AG04449 (cell line): Measurements from ENCODE around the gene CSGALNACT2.

Source experiments
- CTCF ChIA-PET: fragments of 350-600 bp; formaldehyde crosslinking; extraction: SDS; loops from one replicate; lab custom pipeline; 2021; ENCODE audit warnings: antibody characterized with exemption; lab: Yijun Ruan, JAX
- POLR2A ChIA-PET: fragments of 400-600, 350-600 bp; formaldehyde crosslinking; extraction: SDS; loops from one replicate; lab custom pipeline; 2020; ENCODE audit warnings: antibody characterized with exemption, inconsistent platforms; lab: Yijun Ruan, JAX
- DNase-seq: peaks from one replicate; pipeline ENCODE4 v3.0.0-alpha.2; 2010; ENCODE audit warnings: low read depth, low spot score
- H3K4me3 ChIP-seq: 2 replicates; pipeline ENCODE4 v1.5.1; 2011; ENCODE audit warnings: low read depth, mild to moderate bottlenecking, control low read depth, low read length
- CTCF ChIP-seq: IDR thresholded peaks from one replicate; pipeline ENCODE4 v1.5.1; 2011; ENCODE audit warnings: mild to moderate bottlenecking, moderate library complexity, low read length, control low read depth, inconsistent platforms; ENCODE audit not compliant: insufficient read depth; ENCODE audit errors: missing control alignments

Gene CSGALNACT2

GRCh38 chr10:43121444-43121843, 16.8 kb upstream of the CSGALNACT2 start:
- no peak overlapping the region for H3K4me3 ChIP-seq
- ChIA-PET POLR2A (no interaction called here), CTCF (no interaction called here)
- no peak for TF ChIP-seq CTCF
- no peak for DNase-seq

- no peak for TF ChIP-seq CTCF
- POLR2A ChIA-PET = no interaction called here
- no peak for DNase-seq
- H3K4me3 ChIP-seq = no peak overlapping the region
- CTCF ChIA-PET = interaction anchor here (1.1 to 1.2 kb wide), 2 partner anchors 15 to 18 kb away, joined by 3 to 4 read pairs; no protein-coding TSS in a partner anchor
Observed at GRCh38 chr10:43122096-43122495, 16.1 kb upstream of the CSGALNACT2 start.

GRCh38 chr10:43122826-43123225, 15.4 kb upstream of the CSGALNACT2 start:
- ChIA-PET POLR2A (no interaction called here), CTCF (interaction anchor here (1.1 to 1.2 kb wide), 2 partner anchors 16 to 18 kb away, joined by 3 to 4 read pairs; no protein-coding TSS in a partner anchor)
- H3K4me3 ChIP-seq = no peak overlapping the region
- DNase-seq = no peak
- no peak for TF ChIP-seq CTCF

GRCh38 chr10:43123361-43124093, 14.7 kb upstream of the CSGALNACT2 start:
- ChIA-PET CTCF (interaction anchor here (1.1 to 1.2 kb wide), 2 partner anchors 17 to 19 kb away, joined by 3 to 4 read pairs; no protein-coding TSS in a partner anchor), POLR2A (no interaction called here)
- H3K4me3 ChIP-seq = no peak overlapping the region
- no peak for TF ChIP-seq CTCF
- DNase-seq = no peak

- DNase-seq = no peak
- POLR2A ChIA-PET = no interaction called here
- no peak overlapping the region for H3K4me3 ChIP-seq
- no peak for TF ChIP-seq CTCF
- CTCF ChIA-PET = no interaction called here
Observed at GRCh38 chr10:43124094-43124521, 14.1 kb upstream of the CSGALNACT2 start.

GRCh38 chr10:43124574-43125273, 13.5 kb upstream of the CSGALNACT2 start:
- ChIA-PET POLR2A (no interaction called here), CTCF (no interaction called here)
- H3K4me3 ChIP-seq = no peak overlapping the region
- no peak for TF ChIP-seq CTCF
- DNase-seq = no peak
